ENCODE data around the gene DNM3.

DNA sequence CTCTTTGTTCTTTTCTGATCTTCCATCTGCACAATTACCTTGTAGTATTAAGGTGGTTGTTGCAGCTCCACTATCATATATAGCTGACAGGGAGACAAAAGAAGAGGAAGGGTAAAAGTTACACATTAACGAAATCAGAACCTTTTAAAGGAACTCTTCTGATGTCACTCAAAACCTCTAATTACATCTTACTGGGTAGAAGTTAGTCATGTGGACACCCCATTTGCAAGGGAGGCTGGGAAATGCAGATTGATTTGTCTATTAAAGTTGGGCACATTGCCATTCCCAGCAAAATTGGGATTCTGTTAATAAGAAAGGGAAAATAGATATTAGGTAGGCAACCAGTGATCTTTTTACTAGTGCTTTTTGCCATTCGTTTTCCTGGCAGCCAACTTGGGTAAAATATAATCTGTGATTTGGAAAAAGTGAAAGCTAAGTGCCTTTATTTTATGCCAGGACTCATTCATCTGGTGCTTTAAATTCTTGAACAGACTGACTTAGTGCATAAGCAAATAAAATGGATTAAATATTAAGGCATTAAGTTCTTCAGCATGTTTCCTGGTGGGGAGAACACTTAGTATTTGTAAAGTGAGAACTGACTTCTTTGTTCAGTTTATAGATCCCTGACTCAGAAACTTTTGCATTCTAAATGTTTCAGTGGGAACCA, 71.3 kb downstream of the DNM3 start:
- TF ChIP-seq, protein P1, sequence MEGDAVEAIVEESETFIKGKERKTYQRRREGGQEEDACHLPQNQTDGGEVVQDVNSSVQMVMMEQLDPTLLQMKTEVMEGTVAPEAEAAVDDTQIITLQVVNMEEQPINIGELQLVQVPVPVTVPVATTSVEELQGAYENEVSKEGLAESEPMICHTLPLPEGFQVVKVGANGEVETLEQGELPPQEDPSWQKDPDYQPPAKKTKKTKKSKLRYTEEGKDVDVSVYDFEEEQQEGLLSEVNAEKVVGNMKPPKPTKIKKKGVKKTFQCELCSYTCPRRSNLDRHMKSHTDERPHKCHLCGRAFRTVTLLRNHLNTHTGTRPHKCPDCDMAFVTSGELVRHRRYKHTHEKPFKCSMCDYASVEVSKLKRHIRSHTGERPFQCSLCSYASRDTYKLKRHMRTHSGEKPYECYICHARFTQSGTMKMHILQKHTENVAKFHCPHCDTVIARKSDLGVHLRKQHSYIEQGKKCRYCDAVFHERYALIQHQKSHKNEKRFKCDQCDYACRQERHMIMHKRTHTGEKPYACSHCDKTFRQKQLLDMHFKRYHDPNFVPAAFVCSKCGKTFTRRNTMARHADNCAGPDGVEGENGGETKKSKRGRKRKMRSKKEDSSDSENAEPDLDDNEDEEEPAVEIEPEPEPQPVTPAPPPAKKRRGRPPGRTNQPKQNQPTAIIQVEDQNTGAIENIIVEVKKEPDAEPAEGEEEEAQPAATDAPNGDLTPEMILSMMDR (IDR thresholded peaks at IDR 0.05), result no peak
- no peak for TF ChIP-seq POLR2A (IDR thresholded peaks at IDR 0.05)
- TF ChIP-seq POLR2AphosphoS5 (IDR thresholded peaks at IDR 0.05), result no peak
